Stimulated activated CD4-positive, alpha-beta T cell treated with anti-CD3 and anti-CD28 coated beads, Interleukin-12 subunit alpha, Interleukin-12 subunit beta, amount 100 ng/mL, for 48 hours (primary cell): ENCODE results near the gene RECQL5.
A peak's percentile ranks its signal among the peaks of the same experiment; 100 is the strongest.

Source experiments
- DNase-seq, 3 donors: peaks; one replicate each; pipeline ENCODE4 v3.0.0-alpha.2; 2020; ENCODE audit warnings: low read depth in 2 of 3, low spot score in 1 of 3

RECQL5 gene

GRCh38 chr17:75688209-75688825 lies 21.4 kb upstream of the RECQL5 start:
- no peak for DNase-seq

DNA sequence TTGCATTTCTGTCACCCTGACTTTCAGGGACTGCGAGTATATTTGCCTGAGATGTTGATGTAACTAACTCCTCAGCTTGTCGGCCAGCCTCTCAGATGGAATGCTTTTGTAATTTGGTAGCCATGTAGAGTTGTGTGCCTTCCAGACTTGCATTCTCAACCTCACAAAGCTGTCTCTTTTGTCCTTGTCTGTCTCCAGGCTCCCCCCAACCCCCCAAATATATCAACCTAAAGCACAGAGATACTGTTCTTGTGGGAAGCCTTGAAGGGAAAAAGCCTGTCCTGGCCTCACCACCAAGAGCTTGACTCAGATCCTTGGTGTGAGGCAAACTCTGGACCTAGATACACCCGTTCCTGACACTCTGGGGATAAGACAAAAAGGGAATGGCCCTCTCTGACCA lies 18.5 kb upstream of the RECQL5 start:
- DNase-seq, result no peak

GRCh38 chr17:75684924-75685323 lies 18.0 kb upstream of the RECQL5 start:
- no peak for DNase-seq

DNA sequence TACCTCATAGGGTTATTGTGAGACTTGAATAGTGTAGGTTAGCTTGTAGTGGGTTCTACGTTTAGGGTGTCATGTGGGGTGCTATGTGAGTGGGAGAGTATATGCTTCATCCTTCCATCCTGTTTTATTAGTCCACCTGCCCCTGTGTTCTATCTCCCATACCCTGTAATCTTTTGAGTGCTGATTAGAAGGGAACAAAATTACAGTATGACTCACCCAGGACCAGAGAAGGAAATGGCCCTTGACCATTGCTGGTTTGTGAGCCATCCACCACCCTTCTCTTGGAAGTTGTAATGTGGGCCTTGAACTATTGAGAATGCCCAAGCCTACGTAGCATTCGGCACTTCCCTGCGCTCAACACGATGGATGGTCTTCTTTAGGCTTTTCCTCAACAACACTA lies 17.3 kb upstream of the RECQL5 start:
- no peak for DNase-seq

DNA sequence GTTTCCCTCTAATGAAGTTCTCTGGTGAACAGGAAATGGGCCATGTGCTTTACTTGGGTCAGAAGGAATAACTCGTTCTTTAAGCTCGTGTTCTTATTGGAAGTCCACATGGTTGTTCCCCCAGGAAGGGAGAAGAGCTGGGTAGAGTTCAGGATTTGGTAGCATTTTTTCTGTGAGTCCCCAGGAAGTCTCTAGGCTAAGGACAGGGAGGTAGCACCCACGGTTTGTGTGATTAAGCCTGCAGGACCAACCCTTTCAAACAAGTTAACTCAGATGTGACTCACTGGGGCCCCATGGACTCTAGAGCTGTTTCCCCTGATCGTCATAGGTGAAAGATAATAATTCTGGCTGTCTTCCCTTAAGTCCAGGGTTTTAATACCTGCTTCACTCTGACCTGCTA lies 16.6 kb upstream of the RECQL5 start:
- no peak for DNase-seq

DNA sequence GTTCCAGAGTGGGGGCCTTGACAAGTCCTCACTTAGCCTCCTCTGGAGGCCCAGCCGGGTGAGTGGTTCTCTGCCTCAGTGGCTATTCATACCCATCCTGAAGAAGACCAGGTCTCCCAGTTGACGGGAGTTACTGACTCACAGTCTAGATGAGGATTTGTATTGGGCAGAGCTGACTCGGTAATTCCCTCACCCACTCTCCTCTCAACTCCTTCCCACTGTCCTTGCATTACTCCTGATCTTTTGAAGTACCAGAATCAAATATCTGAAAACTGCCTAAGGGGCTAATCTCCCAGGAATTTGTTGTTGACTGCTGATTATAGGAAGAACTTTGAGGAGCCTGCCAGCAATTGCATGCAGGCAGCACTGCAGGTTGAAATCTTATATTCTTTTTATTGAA lies 14.3 kb upstream of the RECQL5 start:
- no peak for DNase-seq

GRCh38 chr17:75680431-75680830 lies 13.5 kb upstream of the RECQL5 start:
- DNase-seq, result no peak

GRCh38 chr17:75679706-75680211 lies 12.8 kb upstream of the RECQL5 start:
- no peak for DNase-seq

GRCh38 chr17:75676461-75676860 lies 9.5 kb upstream of the RECQL5 start:
- no peak for DNase-seq

DNA sequence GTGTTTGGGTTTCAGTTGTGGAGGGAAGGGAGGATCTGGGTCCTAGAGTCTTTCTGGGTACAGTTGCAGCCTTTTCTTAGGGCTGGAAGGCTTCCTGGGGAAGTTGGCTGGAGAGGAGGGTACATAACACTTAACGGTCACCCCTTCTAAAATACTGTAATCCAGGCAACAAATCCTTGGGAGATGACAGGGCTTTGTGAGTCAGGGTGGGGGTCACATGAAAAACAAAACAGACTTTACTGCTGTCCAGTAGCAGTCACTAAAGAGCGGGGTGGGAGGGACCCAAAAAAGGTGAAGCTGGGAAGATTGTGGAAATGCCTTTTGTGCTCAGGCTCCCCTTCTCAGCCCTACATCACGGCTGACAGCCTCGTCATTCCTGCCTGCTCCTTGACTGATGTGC lies 6.5 kb upstream of the RECQL5 start:
- DNase-seq, result no peak

DNA sequence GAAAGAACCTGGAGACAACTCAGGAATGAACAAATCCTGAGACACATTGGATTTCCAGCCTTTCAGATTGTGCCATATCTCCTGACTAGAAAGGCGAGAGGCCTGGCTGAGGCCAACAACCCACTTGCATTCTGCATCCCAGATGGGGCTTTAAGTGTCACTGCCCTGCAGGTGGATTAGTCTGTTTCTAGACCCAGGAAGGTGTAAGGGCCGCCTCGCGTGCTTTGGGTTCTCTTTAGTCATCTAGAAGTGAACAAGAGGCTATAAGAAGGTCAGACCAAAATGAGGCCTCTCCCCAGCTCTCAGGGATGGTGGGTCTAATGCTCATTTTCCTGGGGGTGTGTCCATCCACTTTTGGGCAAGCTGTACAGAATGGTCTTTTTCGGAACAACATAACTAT lies 5.1 kb upstream of the RECQL5 start:
- DNase-seq, result no peak

- DNase-seq, result no peak
These were observed 3.9 kb upstream of the RECQL5 start for GRCh38 chr17:75670868-75671267.

DNA sequence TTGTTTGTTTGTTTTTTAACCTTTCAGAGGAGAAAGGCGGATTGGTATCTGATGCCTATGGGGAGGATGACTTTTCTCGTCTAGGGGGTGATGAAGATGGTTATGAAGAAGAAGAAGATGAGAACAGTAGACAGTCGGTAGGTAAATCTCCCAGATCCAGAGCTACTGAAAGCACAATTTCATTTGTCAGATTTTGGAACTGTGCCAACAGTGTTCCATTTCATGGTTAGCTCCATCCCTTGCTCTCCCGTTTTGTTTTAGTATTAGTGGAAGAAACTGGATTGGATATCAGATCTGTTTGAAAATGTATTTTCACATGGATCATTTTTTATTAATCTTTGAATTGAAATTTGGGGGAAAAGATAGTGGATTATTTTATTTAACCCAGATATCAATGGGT lies 1.5 kb upstream of the RECQL5 start:
- DNase-seq, result no peak

GRCh38 chr17:75667825-75668224 lies 871 bp upstream of the RECQL5 start:
- no peak for DNase-seq

DNA sequence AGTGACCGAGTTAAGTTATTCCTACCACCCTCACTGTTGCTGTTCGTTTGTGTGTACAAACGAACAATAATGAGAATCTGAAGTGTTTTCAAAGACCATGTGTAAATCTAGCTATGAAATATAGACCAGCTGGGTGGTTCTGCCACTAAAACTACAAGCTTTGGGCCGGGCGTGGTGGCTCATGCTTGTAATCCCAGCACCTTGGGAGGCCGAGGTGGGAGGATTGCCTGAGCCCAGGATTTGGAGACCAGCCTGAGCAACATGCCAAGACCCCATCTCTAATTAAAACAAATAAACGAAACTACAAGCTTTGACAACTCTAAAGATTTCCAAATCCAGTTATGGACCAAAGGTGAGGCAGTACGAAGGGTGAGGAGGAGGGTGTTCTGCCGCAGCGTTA lies 973 bp downstream of the RECQL5 start:
- DNase-seq, result no peak

DNA sequence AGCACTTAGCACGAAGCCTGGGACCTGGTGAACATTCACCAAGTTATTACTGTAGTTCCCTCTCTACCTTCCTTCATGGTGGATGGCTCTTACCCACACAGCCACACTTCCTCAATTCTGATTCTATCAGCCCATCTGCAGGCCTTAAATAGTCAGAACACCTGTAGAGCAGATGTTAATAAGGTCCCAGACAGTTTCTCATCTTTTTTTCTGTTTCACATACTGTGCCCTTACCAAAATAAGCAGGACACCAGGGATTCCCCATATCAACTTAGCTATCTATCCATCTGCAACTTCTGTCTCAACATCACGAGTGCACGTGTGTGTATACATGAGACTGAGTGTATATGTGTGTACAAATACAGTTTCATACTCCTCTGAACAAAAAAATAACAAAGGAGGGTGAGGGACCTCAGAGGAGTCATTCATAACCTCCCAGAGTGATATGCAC lies 2.8 kb downstream of the RECQL5 start:
- DNase-seq, result no peak

DNA sequence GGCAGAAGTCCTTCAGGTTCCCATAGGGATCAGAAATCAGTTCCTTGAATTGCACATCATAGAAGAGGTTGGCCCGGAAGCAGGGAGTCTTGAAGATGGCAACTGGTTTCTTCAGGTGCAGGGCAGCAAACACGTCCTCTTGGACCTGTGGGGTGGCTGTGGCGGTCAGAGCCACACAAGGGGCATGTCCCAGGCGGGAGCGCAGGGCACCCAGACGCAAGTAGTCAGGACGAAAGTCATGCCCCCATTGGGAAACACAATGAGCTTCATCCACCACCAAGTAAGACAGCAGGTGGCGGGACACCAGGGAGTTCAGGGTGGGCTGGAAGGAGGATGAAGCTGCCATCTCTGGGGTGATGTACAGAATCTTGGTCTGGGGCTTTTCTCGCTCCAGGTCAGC lies 4.4 kb downstream of the RECQL5 start:
- no peak for DNase-seq

- no peak for DNase-seq
These were observed 5.4 kb downstream of the RECQL5 start for GRCh38 chr17:75661531-75661930.

DNA sequence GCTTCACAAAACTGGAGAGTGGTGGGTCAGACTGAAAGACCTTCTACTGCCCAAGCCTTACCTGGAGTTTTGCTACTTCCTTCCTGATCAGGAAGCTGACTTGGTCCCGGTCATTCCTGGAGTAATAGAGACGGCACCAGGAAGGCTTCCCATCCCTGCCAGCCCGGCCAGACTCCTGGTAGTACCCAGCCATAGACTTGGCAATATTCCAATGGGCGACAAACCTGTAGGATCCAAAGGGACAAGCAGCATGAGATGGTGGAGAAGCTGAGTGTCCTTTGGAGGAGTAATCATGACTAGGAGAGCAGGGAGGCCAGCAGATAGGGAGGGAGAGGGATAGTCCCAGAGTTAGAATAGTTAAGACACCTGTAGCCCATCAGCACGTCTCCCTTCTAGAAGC lies 8.7 kb downstream of the RECQL5 start:
- no peak for DNase-seq

DNA sequence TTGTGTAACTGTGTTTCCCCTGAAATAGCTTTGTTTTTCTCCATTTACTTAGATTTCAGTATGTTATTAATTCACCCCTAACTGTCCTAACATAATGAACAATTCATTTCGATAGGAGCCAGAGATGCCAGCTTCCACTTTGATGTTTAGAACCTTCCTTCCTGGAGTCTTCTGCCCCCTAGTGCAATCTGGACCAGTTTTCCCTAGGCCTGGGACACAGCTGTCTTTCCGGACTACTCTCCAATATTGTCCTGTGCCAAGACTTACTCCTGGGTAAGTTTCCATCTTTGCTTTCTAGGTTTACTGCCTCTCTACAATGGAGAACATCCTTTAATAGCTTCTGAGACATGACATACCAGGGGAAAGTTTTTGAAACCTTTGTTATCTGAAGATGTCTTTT lies 12.8 kb downstream of the RECQL5 start:
- DNase-seq, result no peak

DNA sequence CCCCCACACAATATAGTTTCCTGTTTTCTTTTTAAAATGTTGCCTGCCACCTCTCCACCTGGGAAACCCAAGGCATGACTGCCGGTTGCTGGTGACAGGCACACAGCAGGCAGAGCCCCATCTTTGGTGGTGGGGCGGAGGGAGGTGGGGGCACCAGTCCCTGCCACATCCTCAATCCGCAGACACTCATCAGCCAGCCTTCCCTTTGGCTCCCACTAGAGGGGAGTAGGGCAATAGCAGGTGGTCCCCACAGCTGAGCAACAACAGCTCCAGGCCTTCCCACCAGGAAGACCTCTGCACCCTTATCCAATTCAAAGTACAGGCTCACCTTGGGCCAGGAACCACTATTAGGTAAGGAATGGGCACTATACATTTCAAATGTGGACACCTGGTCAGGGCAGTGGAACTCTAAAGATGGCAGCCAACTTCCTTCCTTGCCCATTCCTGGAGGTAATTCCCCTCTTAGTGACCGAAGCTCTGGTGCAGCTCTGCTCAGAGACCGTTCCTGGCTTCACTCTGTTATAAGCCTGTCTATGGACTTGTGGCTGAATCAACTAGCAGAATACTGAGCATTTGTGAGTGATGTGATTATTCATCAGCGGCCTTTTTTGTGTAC lies 13.9 kb downstream of the RECQL5 start:
- DNase-seq, result peak in 1 of 3 donors; percentile 16

- DNase-seq, result no peak
These were observed 14.6 kb downstream of the RECQL5 start for GRCh38 chr17:75652341-75652740.

- no peak for DNase-seq
These were observed 16.1 kb downstream of the RECQL5 start for GRCh38 chr17:75650874-75651273.
